ENCODE data around the gene CCL3. TPM values are rescaled to one million over a fixed set of nuclear protein-coding genes. Genes with fewer than 3 reads are reported as not detected.
"Not testable (repeated sequence)": the region's sequence is repeated elsewhere in the genome, so short reads cannot be mapped to it uniquely, and the experiment has no call there.

CCL3 gene
- total RNA-seq, 1 experiment from 2014 or later, result not detected

GRCh38 chr17:36120221-36120620 lies 30.3 kb upstream of the CCL3 start:
- BruUV-seq (replicated peaks), result no TSS peak
- H3K36me3 Mint-ChIP-seq (ENCODE audit: insufficient read depth, unreplicated experiment), result no peaks in the 10 kb centered on the region
- intact Hi-C loops (cut with micrococcal nuclease; ENCODE audit: unreplicated experiment), result no loop called here

GRCh38 chr17:36118477-36119353 lies 28.8 kb upstream of the CCL3 start:
- H3K4me3 Mint-ChIP-seq (ENCODE audit: low read depth, unreplicated experiment), result no peak overlapping the region
- no peaks in the 10 kb centered on the region for H3K36me3 Mint-ChIP-seq (ENCODE audit: insufficient read depth, unreplicated experiment)
- CTCF ChIA-PET, result no interaction called here
- BruUV-seq (replicated peaks), result no TSS peak
- no peak for TF ChIP-seq CTCF (IDR thresholded peaks at IDR 0.05; ENCODE audit: unreplicated experiment)
- no peak overlapping the region for H3K27ac Mint-ChIP-seq (ENCODE audit: unreplicated experiment)
- intact Hi-C loops (cut with micrococcal nuclease; ENCODE audit: unreplicated experiment), result no loop called here
- H3K4me1 Mint-ChIP-seq (ENCODE audit: low read depth, unreplicated experiment), result no peaks in the 10 kb centered on the region
- peaks cover 93% of the 10 kb centered on the region for H3K27me3 Mint-ChIP-seq (ENCODE audit: unreplicated experiment)
- no peak for DNase-seq
- H3K9me3 Mint-ChIP-seq (ENCODE audit: low read depth, unreplicated experiment), result peaks cover 3% of the 10 kb centered on the region

More at GRCh38 chr17:36120221-36120620, 30.3 kb upstream of the CCL3 start:
- Mint-ChIP-seq H3K4me1 (ENCODE audit: low read depth, unreplicated experiment) (no peaks in the 10 kb centered on the region), H3K9me3 (ENCODE audit: low read depth, unreplicated experiment) (no peaks in the 10 kb centered on the region), H3K27ac (ENCODE audit: unreplicated experiment) (no peak overlapping the region), H3K4me3 (ENCODE audit: low read depth, unreplicated experiment) (no peak overlapping the region), H3K27me3 (ENCODE audit: unreplicated experiment) (peaks cover 80% of the 10 kb centered on the region)
- no peak for TF ChIP-seq CTCF (IDR thresholded peaks at IDR 0.05; ENCODE audit: unreplicated experiment)
- CTCF ChIA-PET, result interaction anchor here (1.8 kb wide), 1 partner anchor 92 kb away, joined by 3 read pairs; no protein-coding TSS in a partner anchor
- DNase-seq, result no peak

GRCh38 chr17:36117505-36118382 lies 27.8 kb upstream of the CCL3 start:
- no peak for DNase-seq
- Mint-ChIP-seq H3K4me3 (ENCODE audit: low read depth, unreplicated experiment) (no peak overlapping the region), H3K27me3 (ENCODE audit: unreplicated experiment) (peaks cover 89% of the 10 kb centered on the region), H3K27ac (ENCODE audit: unreplicated experiment) (no peak overlapping the region), H3K36me3 (ENCODE audit: insufficient read depth, unreplicated experiment) (no peaks in the 10 kb centered on the region), H3K4me1 (ENCODE audit: low read depth, unreplicated experiment) (no peaks in the 10 kb centered on the region), H3K9me3 (ENCODE audit: low read depth, unreplicated experiment) (peaks cover 3% of the 10 kb centered on the region)
- BruUV-seq (replicated peaks), result no TSS peak
- intact Hi-C loops (cut with micrococcal nuclease; ENCODE audit: unreplicated experiment), result no loop called here
- CTCF ChIA-PET, result interaction anchor here (0.6 kb wide), 1 partner anchor 587 kb away, joined by 3 read pairs; no protein-coding TSS in a partner anchor
- no peak for TF ChIP-seq CTCF (IDR thresholded peaks at IDR 0.05; ENCODE audit: unreplicated experiment)

- H3K27ac Mint-ChIP-seq (ENCODE audit: unreplicated experiment); CTCF ChIA-PET; H3K4me1 Mint-ChIP-seq (ENCODE audit: low read depth, unreplicated experiment); intact Hi-C loops (cut with micrococcal nuclease; ENCODE audit: unreplicated experiment); H3K4me3 Mint-ChIP-seq (ENCODE audit: low read depth, unreplicated experiment); H3K9me3 Mint-ChIP-seq (ENCODE audit: low read depth, unreplicated experiment); BruUV-seq (replicated peaks); H3K36me3 Mint-ChIP-seq (ENCODE audit: insufficient read depth, unreplicated experiment); DNase-seq: not testable (repeated sequence)
- H3K27me3 Mint-ChIP-seq (ENCODE audit: unreplicated experiment), result peaks cover 96% of the 10 kb centered on the region
Measured at GRCh38 chr17:36115649-36115977, 25.7 kb upstream of the CCL3 start.

GRCh38 chr17:36114971-36115648 lies 25.2 kb upstream of the CCL3 start:
- BruUV-seq (replicated peaks); H3K27ac Mint-ChIP-seq (ENCODE audit: unreplicated experiment); intact Hi-C loops (cut with micrococcal nuclease; ENCODE audit: unreplicated experiment); CTCF ChIA-PET; H3K4me3 Mint-ChIP-seq (ENCODE audit: low read depth, unreplicated experiment); H3K4me1 Mint-ChIP-seq (ENCODE audit: low read depth, unreplicated experiment); H3K9me3 Mint-ChIP-seq (ENCODE audit: low read depth, unreplicated experiment); H3K36me3 Mint-ChIP-seq (ENCODE audit: insufficient read depth, unreplicated experiment); DNase-seq: not testable (repeated sequence)
- H3K27me3 Mint-ChIP-seq (ENCODE audit: unreplicated experiment), result peaks cover 93% of the 10 kb centered on the region

- CTCF ChIA-PET; H3K9me3 Mint-ChIP-seq (ENCODE audit: low read depth, unreplicated experiment); H3K4me3 Mint-ChIP-seq (ENCODE audit: low read depth, unreplicated experiment); intact Hi-C loops (cut with micrococcal nuclease; ENCODE audit: unreplicated experiment); DNase-seq; H3K27ac Mint-ChIP-seq (ENCODE audit: unreplicated experiment); H3K4me1 Mint-ChIP-seq (ENCODE audit: low read depth, unreplicated experiment); H3K36me3 Mint-ChIP-seq (ENCODE audit: insufficient read depth, unreplicated experiment); BruUV-seq (replicated peaks): not testable (repeated sequence)
- peaks cover 84% of the 10 kb centered on the region for H3K27me3 Mint-ChIP-seq (ENCODE audit: unreplicated experiment)
Measured at GRCh38 chr17:36113131-36113530, 23.2 kb upstream of the CCL3 start.
